Activated naive CD8-positive, alpha-beta T cell treated with anti-CD3 and anti-CD28 coated beads for 36 hours (primary cell): ENCODE data around the gene OTOG. TPM values are rescaled to one million over a fixed set of nuclear protein-coding genes. Genes with fewer than 3 reads are reported as not detected.

Source experiments
- DNase-seq: peaks from one replicate; pipeline ENCODE4 v3.0.0; 2021
- H3K27ac Mint-ChIP-seq: one replicate; pipeline ENCODE4 v1.8.0; 2022; ENCODE audit warnings: mild to moderate bottlenecking, moderate library complexity, mixed read lengths
- H3K27me3 Mint-ChIP-seq: one replicate; pipeline ENCODE4 v1.8.0; 2022; ENCODE audit warnings: mild to moderate bottlenecking, mixed read lengths
- H3K36me3 Mint-ChIP-seq: one replicate; pipeline ENCODE4 v1.8.0; 2021; ENCODE audit warnings: mild to moderate bottlenecking, mixed read lengths
- H3K4me1 Mint-ChIP-seq: one replicate; pipeline ENCODE4 v1.8.0; 2021; ENCODE audit warnings: mixed read lengths
- H3K4me3 Mint-ChIP-seq: one replicate; pipeline ENCODE4 v1.8.0; 2022; ENCODE audit warnings: mild to moderate bottlenecking, moderate library complexity, mixed read lengths
- H3K9me3 Mint-ChIP-seq: one replicate; pipeline ENCODE4 v1.8.0; 2022; ENCODE audit warnings: mixed read lengths
- total RNA-seq, 2 experiments: library from RNA; stranded (reverse); gene quantifications; one replicate each; pipeline ENCODE4 v1.2.3, GENCODE V29; 2021

The OTOG gene
- total RNA-seq, 2 experiments from 2014 or later = not detected

GRCh38 chr11:17604915-17605233 lies 57.8 kb downstream of the OTOG start:
- H3K27me3 Mint-ChIP-seq = no peaks in the 10 kb centered on the region
- no peaks in the 10 kb centered on the region for H3K36me3 Mint-ChIP-seq

GRCh38 chr11:17605651-17606122 lies 58.6 kb downstream of the OTOG start:
- Mint-ChIP-seq H3K4me1 (peaks cover 8% of the 10 kb centered on the region), H3K4me3 (no peak overlapping the region)
- no peak for DNase-seq

More at GRCh38 chr11:17604915-17605233, 57.8 kb downstream of the OTOG start:
- Mint-ChIP-seq H3K27ac (no peak overlapping the region), H3K4me3 (no peak overlapping the region), H3K9me3 (no peaks in the 10 kb centered on the region), H3K4me1 (peaks cover 9% of the 10 kb centered on the region)
- no peak for DNase-seq

GRCh38 chr11:17606233-17607082 lies 59.4 kb downstream of the OTOG start:
- H3K4me1 Mint-ChIP-seq = peaks cover 2% of the 10 kb centered on the region
- no peak for DNase-seq
- no peak overlapping the region for H3K4me3 Mint-ChIP-seq
- H3K27me3 Mint-ChIP-seq = no peaks in the 10 kb centered on the region
- no peaks in the 10 kb centered on the region for H3K9me3 Mint-ChIP-seq
- H3K27ac Mint-ChIP-seq = no peak overlapping the region
- H3K36me3 Mint-ChIP-seq = no peaks in the 10 kb centered on the region

More at GRCh38 chr11:17605651-17606122, 58.6 kb downstream of the OTOG start:
- H3K9me3 Mint-ChIP-seq = no peaks in the 10 kb centered on the region
- H3K27ac Mint-ChIP-seq = no peak overlapping the region
- H3K36me3 Mint-ChIP-seq = no peaks in the 10 kb centered on the region
- no peaks in the 10 kb centered on the region for H3K27me3 Mint-ChIP-seq

- H3K27me3 Mint-ChIP-seq = no peaks in the 10 kb centered on the region
- H3K4me1 Mint-ChIP-seq = no peaks in the 10 kb centered on the region
- no peak overlapping the region for H3K4me3 Mint-ChIP-seq
- no peaks in the 10 kb centered on the region for H3K36me3 Mint-ChIP-seq
- DNase-seq = no peak
- no peak overlapping the region for H3K27ac Mint-ChIP-seq
- no peaks in the 10 kb centered on the region for H3K9me3 Mint-ChIP-seq
Measured at GRCh38 chr11:17607083-17607429, 60.0 kb downstream of the OTOG start.

GRCh38 chr11:17607591-17608570 lies 60.8 kb downstream of the OTOG start:
- Mint-ChIP-seq H3K27ac (no peak overlapping the region), H3K36me3 (no peaks in the 10 kb centered on the region), H3K9me3 (no peaks in the 10 kb centered on the region), H3K4me3 (no peak overlapping the region), H3K27me3 (no peaks in the 10 kb centered on the region), H3K4me1 (no peaks in the 10 kb centered on the region)
- no peak for DNase-seq

- Mint-ChIP-seq H3K4me3 (no peak overlapping the region), H3K4me1 (no peaks in the 10 kb centered on the region), H3K27me3 (no peaks in the 10 kb centered on the region), H3K36me3 (no peaks in the 10 kb centered on the region), H3K9me3 (no peaks in the 10 kb centered on the region), H3K27ac (no peak overlapping the region)
- DNase-seq = no peak
Measured at GRCh38 chr11:17608821-17609220, 61.8 kb downstream of the OTOG start.

- Mint-ChIP-seq H3K4me3 (no peak overlapping the region), H3K36me3 (no peaks in the 10 kb centered on the region), H3K27ac (no peak overlapping the region), H3K27me3 (no peaks in the 10 kb centered on the region), H3K9me3 (no peaks in the 10 kb centered on the region), H3K4me1 (no peaks in the 10 kb centered on the region)
- no peak for DNase-seq
Measured at GRCh38 chr11:17609291-17610084, 62.4 kb downstream of the OTOG start.

- H3K27me3 Mint-ChIP-seq = peaks cover 2% of the 10 kb centered on the region
- H3K27ac Mint-ChIP-seq = no peak overlapping the region
- H3K9me3 Mint-ChIP-seq = no peaks in the 10 kb centered on the region
- no peaks in the 10 kb centered on the region for H3K4me1 Mint-ChIP-seq
- H3K36me3 Mint-ChIP-seq = no peaks in the 10 kb centered on the region
- no peak for DNase-seq
- no peak overlapping the region for H3K4me3 Mint-ChIP-seq
Measured at GRCh38 chr11:17610085-17610894, 63.2 kb downstream of the OTOG start.

GRCh38 chr11:17611049-17611448 lies 64.0 kb downstream of the OTOG start:
- Mint-ChIP-seq H3K27ac (no peak overlapping the region), H3K4me1 (no peaks in the 10 kb centered on the region), H3K9me3 (no peaks in the 10 kb centered on the region), H3K36me3 (no peaks in the 10 kb centered on the region), H3K27me3 (peaks cover 5% of the 10 kb centered on the region), H3K4me3 (no peak overlapping the region)
- DNase-seq = no peak

- no peak overlapping the region for H3K4me3 Mint-ChIP-seq
- no peak for DNase-seq
- no peaks in the 10 kb centered on the region for H3K9me3 Mint-ChIP-seq
- H3K27ac Mint-ChIP-seq = no peak overlapping the region
- no peaks in the 10 kb centered on the region for H3K36me3 Mint-ChIP-seq
- H3K4me1 Mint-ChIP-seq = no peaks in the 10 kb centered on the region
- peaks cover 10% of the 10 kb centered on the region for H3K27me3 Mint-ChIP-seq
Measured at GRCh38 chr11:17611503-17612220, 64.6 kb downstream of the OTOG start.

- Mint-ChIP-seq H3K36me3 (no peaks in the 10 kb centered on the region), H3K9me3 (no peaks in the 10 kb centered on the region), H3K4me1 (no peaks in the 10 kb centered on the region), H3K4me3 (no peak overlapping the region), H3K27me3 (peaks cover 12% of the 10 kb centered on the region), H3K27ac (no peak overlapping the region)
- DNase-seq = no peak
Measured at GRCh38 chr11:17612221-17613188, 65.4 kb downstream of the OTOG start.

- Mint-ChIP-seq H3K27me3 (peaks cover 12% of the 10 kb centered on the region), H3K4me3 (no peak overlapping the region), H3K9me3 (no peaks in the 10 kb centered on the region), H3K4me1 (no peaks in the 10 kb centered on the region), H3K27ac (no peak overlapping the region), H3K36me3 (no peaks in the 10 kb centered on the region)
- DNase-seq = no peak
Measured at GRCh38 chr11:17613428-17613962, 66.4 kb downstream of the OTOG start.
